T1000 (cell line): Measurements from ENCODE around the gene AAMDC.

ENCODE experiments used
- DNase-seq: peaks from one replicate; lab custom pipeline; 2025; ENCODE audit warnings: mixed read lengths; lab: John Stamatoyannopoulos, UW

The AAMDC gene

DNA sequence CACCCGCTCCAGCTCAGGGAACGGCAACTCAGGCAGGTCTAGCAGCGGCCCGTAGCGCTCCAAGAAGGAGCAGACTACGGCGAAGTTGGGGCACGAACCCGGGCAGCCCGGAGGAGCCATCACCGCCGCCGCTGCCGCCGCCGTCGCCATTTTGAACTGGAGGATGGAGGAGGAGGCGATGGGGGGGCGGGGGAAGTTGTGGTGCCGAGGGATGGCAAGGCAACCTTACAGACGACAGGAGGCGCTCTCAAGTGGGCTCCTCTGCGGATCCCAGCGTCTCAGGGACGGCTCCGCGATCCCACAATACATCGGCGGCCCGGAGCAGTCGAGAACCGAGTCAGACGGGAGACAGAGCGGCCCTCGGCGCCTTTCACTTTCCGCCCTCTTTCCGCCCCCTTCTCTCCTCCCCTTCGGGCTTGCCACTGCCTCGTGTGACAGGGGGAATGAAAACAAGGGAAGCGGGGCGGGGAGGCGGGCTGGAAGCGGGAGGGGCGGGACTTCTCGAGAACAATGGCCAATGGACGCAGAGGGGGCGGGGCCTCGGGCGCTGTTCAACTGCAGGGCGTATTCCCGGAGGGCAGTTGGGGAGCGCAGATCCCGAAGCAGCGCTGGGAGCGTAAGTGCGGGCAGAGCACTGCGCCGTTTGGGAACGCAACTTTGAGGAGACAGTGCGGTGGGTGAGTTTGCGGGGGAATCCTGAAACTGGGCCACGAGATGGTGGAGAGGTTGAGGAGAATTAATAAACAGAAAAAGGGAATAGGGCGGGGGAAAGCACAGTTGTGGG, at the start of gene AAMDC, which contains the start of gene RSF1:
Gene AAMDC (plus strand): TSS at position 580 of the 784 bp plus-strand sequence. CDS start 21,353 bp downstream, outside the sequence.
Gene RSF1 (minus strand): TSS at position 158 of the 784 bp plus-strand sequence. CDS start 8 bp downstream, at position 150.
- peak; percentile 94 for DNase-seq

DNA sequence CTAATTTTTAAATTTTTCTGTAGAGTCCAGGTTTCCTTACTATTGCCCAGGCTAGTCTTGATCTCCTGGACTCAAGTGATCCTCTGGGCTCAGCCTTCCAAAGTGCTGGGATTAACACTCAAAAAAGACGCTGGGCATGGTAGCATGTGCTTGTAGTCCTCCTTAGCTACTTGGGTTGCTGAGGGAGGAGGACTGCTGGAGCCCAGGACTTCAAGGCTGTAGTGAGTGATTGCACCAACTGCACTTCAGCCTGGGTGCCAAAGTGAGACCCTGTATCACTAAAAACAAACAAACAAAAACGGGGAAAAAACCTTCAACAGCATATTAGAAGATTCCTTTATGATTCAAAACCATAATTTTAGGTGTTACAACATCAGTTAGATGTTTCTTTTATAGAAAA, 45.0 kb upstream of the AAMDC start:
- no peak for DNase-seq

DNA sequence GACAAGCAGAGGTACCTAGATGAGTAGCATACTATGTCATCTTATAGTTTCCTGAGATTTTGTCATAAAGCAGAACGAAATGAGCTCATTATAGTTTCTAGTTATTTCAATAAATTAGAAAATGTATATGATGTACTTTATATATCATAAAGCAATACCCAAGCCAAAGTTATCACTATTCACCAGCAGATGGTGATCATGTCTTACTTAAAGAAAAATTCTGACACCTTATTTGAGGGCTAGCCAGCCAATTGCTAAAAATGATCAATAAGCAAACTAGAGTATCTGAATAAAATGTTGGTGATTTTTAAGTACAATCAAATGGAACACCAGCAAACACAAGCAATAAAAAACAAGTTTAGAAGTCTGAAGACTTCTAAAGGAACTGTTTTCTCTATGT, 44.5 kb upstream of the AAMDC start:
- no peak for DNase-seq

DNA sequence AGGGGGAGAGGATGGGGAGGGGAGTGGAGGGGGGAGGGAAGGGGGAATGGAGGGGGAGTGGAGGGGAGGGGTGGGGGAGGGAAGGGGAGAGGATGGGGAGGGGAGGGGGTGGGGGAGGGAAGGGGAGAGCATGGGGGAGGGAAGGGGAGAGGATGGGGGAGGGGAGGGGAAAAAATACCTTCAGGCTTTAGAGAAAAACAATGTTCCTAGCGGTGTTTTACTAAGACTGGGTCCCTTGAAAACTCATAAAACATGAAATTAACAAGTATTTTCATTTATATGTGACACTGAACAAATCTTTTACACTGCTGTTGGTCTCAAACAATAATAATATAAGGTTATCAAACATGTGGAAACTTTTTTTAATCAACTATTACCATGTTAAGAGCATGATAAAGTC, 42.8 kb upstream of the AAMDC start:
- no peak for DNase-seq

DNA sequence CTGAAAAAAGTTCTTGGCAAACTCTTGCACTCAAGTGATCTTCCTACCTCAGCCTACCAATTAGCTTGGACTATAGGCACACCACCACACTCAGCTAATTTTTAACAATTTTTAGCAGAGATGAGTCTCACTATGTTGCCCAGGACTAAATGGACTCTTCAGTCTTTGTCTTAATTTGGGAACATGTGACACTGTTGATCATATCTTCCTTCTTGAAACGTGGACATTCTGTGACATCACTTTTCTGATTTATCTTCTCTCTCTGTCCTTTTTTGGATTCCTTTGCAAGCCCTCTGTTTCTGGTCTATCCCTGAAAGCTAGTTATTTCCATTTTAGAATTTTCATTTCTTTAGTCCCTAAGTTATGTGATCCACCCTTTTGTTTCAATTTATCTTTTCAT, 42.4 kb upstream of the AAMDC start:
- no peak for DNase-seq

DNA sequence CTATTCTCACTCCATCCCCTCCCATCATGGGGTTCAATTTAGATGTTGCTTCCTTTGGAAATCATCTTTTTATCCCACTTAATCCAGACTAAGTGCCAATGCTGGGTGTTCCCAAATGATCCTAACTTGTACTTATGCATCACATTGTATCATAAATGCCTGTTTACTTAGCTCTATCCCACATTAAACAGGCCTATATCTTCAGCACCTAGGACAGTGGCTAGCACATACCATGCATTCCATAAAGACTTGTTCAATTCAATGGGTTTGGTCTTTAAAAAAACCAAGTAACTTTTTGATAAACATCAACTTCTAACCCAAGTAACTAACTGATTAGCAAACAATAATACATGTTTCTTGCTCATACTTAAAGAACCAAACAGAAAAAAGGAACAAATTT, 41.0 kb upstream of the AAMDC start:
- DNase-seq = no peak

DNA sequence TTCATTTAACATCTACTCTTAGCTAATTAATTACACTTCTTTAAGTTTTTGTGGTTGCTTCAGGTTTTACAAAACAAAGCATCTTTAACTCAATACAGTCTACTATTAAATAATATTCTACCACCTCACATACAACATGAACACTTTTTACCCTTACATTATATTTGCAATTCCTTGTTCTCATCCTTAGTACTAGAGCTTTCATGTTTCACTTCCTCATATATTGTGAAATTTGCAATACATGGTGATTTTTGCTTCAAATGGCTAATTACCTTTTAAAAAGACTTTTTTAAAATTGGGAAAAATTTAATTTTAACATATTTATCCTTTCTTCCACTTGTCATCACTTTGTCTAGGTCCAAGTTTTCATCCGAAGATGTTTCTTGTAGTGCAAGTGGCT, 37.9 kb upstream of the AAMDC start:
- no peak for DNase-seq

DNA sequence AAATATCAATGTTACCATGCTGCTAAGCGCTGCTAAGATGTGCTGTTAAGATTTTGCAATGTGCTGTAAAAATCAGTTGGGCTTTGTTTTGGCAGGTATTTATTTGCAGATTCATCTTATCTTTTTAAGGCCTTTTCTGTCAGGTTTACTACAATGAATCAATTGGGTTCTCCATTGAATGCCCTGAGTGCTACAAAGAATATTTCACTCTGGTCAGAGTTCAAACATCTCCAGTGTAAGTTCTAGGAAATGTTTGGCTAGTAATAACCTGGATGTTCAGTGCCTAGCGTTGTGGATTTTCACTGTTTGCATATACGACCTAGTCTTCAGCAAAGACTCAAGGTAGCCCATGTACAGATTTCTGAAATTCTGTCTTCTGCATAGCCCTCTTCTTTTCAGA, 36.4 kb upstream of the AAMDC start:
- DNase-seq = no peak

DNA sequence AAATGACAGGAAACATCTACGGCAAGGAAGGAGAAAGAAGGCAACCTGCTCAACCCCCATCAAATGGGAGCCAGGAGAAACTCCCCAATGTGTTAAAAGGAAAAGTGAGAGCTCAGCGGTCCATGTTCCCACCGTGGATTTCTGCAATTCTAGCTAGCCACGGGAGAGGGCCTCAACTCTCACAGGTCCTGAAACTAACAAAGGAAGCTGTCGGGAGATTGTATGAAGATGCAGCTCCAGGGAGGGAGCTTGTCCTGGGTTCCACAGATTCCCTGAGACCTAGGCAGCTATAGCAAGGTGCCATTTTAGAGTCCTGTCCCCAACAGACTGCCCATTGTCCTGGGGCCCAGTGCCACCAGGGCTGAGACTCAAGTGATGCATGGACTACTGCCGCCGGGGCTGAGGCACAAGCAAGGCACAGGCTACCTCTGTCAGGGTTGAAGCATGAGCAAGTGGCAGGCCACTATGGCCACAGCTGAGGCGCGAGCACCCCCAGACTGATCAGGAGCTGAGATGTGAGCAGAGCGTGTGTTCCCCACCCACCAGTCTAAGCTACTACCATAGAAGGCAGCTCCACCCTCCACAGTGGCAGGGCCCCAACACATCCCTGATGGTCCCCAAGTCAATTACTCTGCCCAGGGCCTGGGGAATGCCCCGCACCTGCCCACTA, 31.7 kb upstream of the AAMDC start:
- DNase-seq = no peak

DNA sequence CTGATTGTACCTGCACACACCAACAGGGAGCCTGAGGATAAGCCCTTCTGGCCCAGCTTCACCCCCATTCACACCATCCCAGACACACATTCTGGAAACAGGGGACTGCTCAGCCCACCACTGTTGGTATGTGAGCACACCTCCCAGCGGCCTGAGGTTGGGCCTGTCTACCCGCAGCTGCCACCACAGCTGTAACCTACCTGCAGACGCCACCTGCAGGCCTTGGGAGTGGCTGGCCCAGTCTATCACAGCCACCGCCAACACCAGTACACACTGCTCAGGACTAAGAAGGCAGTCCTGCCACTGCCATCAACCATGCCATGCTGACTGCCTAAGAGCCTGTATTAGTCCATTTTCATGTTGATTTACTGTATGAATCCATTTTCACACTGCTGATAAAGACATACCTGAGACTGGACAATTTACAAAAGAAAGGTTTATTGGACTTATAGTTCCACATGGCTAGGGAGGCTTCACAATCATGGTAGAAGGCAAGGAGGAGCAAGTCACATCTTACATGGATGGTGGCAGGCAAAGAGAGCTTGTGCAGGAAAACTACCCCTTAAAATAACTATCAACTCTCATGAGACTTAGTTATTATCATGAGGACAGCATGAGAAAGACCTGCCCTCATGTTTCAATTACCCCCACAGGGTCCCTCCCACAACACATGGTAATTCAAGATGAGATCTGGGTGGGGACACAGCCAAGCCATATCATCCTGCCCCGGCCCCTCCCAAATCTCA, 31.0 kb upstream of the AAMDC start:
- no peak for DNase-seq

DNA sequence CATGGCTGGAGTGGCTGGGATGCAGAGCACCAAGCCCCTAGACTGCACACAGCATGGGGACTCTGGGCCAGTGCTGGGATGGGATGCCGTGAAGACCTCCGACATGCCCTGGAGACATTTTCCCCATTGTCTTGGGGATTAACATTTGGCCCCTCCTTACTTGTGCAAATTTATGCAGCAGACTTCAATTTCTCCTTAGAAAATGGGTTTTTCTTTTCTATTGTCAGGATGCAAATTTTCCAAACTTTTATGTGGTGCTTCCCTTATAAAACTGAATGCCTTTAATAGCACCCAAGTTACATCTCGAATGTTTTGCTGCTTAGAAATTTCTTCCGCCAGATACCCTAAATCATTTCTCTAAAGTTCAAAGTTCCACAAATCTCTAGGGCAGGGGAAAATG, 29.6 kb upstream of the AAMDC start:
- no peak for DNase-seq

DNA sequence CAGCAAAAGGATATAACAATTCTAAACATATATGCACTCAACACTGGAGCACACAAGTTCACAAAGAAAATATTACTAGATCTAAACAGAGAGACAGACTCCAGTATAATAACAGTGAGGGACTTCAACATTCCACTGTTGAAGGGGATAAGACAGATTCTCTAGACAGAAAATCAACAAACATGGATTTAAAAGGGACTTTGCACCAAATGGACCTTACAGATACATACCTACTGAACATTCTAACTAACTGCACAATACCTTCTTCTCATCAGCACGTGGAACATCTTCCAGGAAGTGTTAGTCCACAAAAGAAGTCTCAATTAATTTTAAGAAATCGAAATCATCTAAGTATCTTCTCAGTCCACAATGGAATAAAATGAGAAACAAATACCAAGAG, 27.0 kb upstream of the AAMDC start:
- DNase-seq = no peak

DNA sequence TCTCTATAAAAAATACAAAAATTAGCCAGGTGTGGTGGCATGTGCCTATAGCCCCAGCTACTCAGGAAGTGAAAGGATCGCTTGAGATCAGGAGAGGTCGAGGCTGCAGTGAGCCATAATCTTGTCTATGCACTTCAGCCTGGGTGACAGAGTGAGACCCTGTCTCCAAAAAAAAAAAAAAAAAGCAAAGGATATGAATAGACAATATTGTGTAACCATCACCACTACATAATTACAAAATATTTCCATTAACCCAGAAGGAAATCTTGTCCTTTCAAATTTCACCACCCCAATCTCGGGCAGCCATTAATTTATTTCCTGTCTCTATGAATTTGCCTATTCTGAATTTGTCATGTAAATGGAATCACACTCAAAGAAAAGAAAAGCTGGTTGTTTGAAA, 21.6 kb upstream of the AAMDC start:
- DNase-seq = no peak

DNA sequence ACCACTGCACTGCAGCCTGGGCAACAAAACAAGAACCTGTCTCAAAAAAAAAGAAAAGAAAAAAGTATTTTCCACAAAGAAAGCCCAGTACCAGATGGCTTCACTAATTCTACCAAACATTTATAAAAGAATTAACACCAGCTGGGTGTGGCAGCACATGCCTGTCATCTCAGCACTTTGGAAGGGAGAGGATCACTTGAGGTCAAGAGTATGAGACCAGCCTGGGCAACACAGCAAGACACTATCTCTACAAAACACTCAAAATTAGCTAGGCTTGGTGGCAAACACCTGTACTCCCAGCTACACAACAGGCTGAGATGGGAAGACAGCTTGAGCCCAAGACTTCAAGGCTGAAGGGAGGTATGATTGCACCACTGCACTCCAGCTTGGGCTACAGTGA, 20.5 kb upstream of the AAMDC start:
- DNase-seq = no peak

DNA sequence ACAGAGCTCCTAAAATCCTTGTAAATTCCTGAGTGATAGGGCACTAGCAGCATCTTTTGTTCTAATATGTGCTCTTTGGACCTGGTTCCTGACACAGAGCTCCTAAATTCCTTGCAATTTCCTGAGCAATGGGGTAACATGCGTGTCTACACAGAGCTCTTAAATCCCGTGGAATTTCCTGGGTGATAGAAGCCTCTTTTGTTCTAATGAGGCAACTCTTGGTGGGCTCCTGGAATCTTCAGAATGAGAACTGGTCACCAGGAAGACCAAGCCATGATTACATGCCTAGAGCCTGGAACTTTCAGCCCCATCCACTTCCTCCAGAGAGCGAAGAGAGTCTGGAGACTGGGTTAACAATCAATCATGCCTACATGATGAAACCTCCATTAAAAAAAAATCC, 19.5 kb upstream of the AAMDC start:
- DNase-seq = no peak

DNA sequence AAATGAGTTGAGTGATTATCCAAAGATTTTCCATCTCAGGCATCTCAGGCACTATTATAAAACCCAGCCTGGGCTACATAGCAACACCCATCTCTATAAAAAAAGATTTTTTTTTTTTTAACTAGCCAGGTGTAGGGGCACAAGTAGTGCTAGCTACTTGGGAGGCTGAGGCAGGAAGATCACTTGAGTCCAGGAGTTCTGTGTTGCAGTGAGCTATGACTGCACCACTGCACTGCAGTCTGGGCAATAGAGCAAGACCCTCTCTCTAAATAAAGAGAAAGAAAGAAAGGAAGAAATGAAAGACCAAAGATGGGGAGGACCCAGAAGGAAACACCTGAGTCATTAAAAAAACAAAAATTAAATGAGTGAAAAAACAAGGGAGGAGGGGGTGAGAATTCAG, 14.5 kb upstream of the AAMDC start:
- no peak for DNase-seq

DNA sequence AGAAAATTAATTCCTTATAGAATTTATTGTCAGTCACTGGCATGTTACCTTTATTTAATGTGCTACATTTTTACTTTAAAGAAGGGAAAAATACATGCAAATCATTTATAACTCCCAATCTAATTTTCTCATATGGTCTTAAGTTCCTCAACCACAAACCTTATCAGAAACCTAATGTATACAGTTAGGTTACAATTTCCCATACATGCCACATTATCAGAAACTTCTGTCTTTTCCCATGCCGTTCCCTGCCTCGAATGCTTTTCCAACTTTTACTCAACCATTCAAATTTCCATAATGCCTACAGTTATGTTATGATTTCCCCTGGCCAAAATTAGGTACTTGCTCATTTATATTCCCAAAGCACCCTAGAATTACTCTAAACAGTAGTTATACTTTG, 14.0 kb upstream of the AAMDC start:
- DNase-seq = no peak

DNA sequence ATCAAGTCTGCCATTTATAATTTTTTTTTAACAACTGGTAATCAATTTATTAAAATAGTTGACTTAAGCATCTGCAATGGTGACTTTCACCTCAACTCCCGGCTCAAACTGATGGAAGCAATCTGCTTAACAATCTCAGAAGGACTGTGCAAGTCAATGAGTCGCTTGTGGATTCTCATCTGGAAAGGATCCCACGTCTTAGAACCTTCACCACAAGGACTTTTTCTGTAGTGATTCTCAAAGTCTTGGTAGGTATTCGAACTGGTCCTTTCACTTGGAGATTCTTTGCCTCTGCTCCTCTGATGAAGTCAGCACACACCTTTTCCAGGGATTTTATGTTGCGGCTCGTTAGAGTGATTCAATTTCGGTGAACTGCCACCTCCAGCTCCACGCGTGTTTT, 7.7 kb upstream of the AAMDC start:
- no peak for DNase-seq

DNA sequence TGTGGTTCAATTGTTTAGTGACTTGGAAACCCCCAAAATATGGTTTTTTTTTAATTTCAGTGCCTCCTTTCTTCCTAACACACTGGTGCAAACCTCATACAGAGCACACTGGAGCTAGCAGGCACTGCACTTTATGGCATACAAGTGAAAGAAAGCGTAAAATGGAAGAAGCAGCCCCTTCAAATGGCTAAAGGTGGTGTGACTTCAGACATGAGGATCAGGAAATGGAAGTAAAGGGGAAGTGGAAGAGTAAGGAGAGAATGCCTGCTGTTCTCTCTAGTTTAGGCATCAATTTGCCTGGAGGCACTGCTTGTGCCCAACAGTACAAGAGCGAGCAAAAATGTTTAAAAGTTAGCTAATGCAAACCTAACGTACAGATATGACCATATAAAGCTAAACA, 6.1 kb upstream of the AAMDC start:
- no peak for DNase-seq

DNA sequence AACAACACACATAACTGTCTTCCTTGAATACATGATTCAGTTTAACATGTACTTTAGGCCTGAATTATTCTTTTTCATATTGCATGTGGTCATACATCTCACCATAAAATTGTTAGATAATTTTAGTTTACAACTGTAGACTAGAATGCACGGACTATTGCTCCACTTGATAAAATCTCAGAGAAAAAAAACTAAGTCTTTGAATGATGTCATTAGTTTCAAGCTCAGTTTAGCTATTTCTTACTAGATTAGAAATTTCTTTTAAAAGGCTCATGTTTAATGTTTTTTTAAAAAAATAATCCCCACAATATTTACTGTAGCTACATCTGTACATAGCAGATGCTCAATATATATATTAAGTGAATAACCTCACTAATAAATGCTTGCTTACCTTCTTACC, 5.5 kb upstream of the AAMDC start:
- no peak for DNase-seq

DNA sequence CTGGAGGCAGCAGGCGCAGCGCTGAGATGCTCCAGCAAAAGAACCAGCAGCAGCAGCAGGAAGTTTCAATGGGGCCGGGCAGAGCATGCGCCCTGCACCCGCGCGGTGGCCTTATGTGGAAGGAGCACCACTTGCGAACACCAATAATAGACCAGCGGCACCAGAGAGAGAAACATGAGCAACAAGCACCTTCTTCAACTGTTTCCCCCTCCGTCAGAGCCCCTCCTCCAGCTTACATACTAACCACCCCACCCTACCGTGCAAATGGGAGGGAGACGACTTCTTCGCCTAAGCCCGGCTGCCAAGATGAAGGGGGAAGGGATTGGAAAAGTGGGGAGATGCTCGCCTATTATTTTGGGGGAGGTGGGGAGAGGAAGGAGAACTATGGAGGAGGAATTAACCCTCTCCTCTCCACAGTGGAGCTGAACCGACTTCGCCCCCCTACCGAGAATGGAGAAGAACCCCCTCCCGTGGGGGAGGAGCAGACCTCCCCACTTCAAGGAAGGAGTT, 1.5 kb upstream of the AAMDC start:
- DNase-seq = peak; percentile 45

DNA sequence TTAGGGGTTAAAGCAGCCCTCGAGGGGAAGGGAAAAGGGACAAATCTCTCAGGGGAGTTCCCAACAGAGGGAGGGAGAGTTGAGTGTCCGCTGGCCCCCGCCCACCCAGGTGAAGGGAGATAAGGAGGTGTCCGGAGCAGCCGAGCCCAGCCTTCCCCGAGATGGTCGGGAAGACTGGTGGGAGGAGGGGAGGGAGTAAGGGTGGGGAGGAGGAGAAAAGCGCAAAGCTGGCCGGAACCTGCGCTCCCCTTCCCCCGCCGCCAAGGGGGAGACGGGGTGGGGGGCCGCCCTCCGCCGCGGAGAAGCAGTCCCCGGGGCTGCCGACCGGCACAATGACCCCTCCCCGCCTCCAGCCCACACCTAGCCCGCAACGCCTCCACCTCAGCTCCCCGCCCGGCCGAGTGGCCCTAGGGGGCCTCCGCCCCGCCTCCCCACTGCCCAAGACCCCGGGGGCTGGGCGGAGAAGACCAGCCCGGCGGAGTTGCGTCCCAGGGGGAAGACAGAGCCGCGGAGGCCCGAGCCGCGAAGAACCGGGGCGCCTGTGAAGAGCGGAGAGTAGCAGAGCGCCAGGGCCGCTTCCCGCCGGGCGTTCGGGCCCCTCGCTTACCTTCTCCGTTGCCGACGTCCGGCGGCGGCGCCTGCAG, 901 bp upstream of the AAMDC start:
- DNase-seq = no peak
